Naive thymus-derived CD4-positive, alpha-beta T cell (primary cell): Measurements from ENCODE around the gene MVD. TPM values are rescaled to one million over a fixed set of nuclear protein-coding genes. Genes with fewer than 3 reads are reported as not detected.

Source experiments
- ATAC-seq: fragments of 150-1000 bp; cut with Tn5 transposase; 2 replicates; pipeline ENCODE4 v1.10.0; 2021; ENCODE audit warnings: mild to moderate bottlenecking, moderate library complexity
- CTCF ChIA-PET: fragments of 350-600 bp; sonication (Branson Sonifier 250); formaldehyde crosslinking; loops from one replicate; lab custom pipeline; 2021; ENCODE audit warnings: antibody characterized with exemption; lab: Charles Lee
- POLR2A ChIA-PET: fragments of 350-600 bp; sonication (Branson Sonifier 250); formaldehyde crosslinking; loops from one replicate; lab custom pipeline; 2021; ENCODE audit warnings: antibody characterized with exemption, inconsistent platforms; lab: Charles Lee
- DNase-seq, 9 donors: peaks; one replicate each; pipeline versions ENCODE4 v3.0.0 to v3.0.0-alpha.2; 2020 to 2022; ENCODE audit warnings: mixed read lengths in 1 of 9
- H3K27ac ChIP-seq: one replicate; pipeline ENCODE4 v1.7.0; 2013; ENCODE audit warnings: mild to moderate bottlenecking, low read depth, low read length, moderate library complexity
- H3K27me3 ChIP-seq, 2 donors: one replicate each; pipeline ENCODE4 v1.7.0; 2013; ENCODE audit warnings: low read length in 2 of 2, mild to moderate bottlenecking in 2 of 2, moderate library complexity in 2 of 2; ENCODE audit not compliant: control insufficient read depth in 2 of 2, insufficient read depth in 2 of 2
- H3K36me3 ChIP-seq, 3 experiments: 1 replicate in 2 of 3; 2 replicates in 1 of 3; pipeline ENCODE4 v1.7.0; 2013; ENCODE audit warnings: low read length in 3 of 3, mild to moderate bottlenecking in 3 of 3, moderate library complexity in 1 of 3; ENCODE audit not compliant: insufficient read depth in 3 of 3, control insufficient read depth in 2 of 3
- H3K4me1 ChIP-seq, 2 donors: one replicate each; pipeline ENCODE4 v1.7.0; 2013; ENCODE audit warnings: low read length in 2 of 2, mild to moderate bottlenecking in 2 of 2, moderate library complexity in 1 of 2; ENCODE audit not compliant: control insufficient read depth in 2 of 2, insufficient read depth in 2 of 2
- H3K4me3 ChIP-seq: 2 replicates; pipeline ENCODE4 v1.7.0; 2013; ENCODE audit warnings: mild to moderate bottlenecking, low read length
- H3K9me3 ChIP-seq, 3 experiments: 1 replicate in 2 of 3; 2 replicates in 1 of 3; pipeline ENCODE4 v1.7.0; 2013; ENCODE audit warnings: low read length in 3 of 3; ENCODE audit not compliant: control insufficient read depth in 2 of 3
- H3K27ac Mint-ChIP-seq, 9 donors: one replicate each; pipeline ENCODE4 v1.8.0; 2020 to 2022; ENCODE audit warnings: mixed read lengths in 9 of 9, mild to moderate bottlenecking in 8 of 9, moderate library complexity in 5 of 9, inconsistent platforms in 2 of 9
- H3K27me3 Mint-ChIP-seq, 5 donors: one replicate each; pipeline ENCODE4 v1.8.0; 2021 to 2022; ENCODE audit warnings: mixed read lengths in 5 of 5, mild to moderate bottlenecking in 1 of 5
- H3K36me3 Mint-ChIP-seq, 5 donors: one replicate each; pipeline ENCODE4 v1.8.0; 2020 to 2022; ENCODE audit warnings: mixed read lengths in 5 of 5, mild to moderate bottlenecking in 3 of 5, inconsistent platforms in 1 of 5
- H3K4me1 Mint-ChIP-seq, 7 donors: one replicate each; pipeline ENCODE4 v1.8.0; 2020 to 2022; ENCODE audit warnings: mixed read lengths in 7 of 7, mild to moderate bottlenecking in 3 of 7, inconsistent platforms in 1 of 7
- H3K4me3 Mint-ChIP-seq, 10 donors: one replicate each; pipeline ENCODE4 v1.8.0; 2020 to 2022; ENCODE audit warnings: mild to moderate bottlenecking in 10 of 10, mixed read lengths in 10 of 10, moderate library complexity in 6 of 10, inconsistent platforms in 2 of 10
- H3K9me3 Mint-ChIP-seq, 11 donors: one replicate each; pipeline ENCODE4 v1.8.0; 2020 to 2022; ENCODE audit warnings: mixed read lengths in 11 of 11, mild to moderate bottlenecking in 4 of 11, inconsistent platforms in 1 of 11, moderate library complexity in 1 of 11
- intact Hi-C, 2 donors: fragments of 100-400 bp; cut with micrococcal nuclease; formaldehyde crosslinking; loops; one replicate each; pipeline ENCODE4 v1.15.1; 2023
- polyA plus RNA-seq, 2 donors: library from polyadenylated mRNA; unstranded; fragments of 300-500 nt; fragmentation: Illumina TruSeq; gene quantifications; one replicate each; pipeline ENCODE4 v1.2.3, GENCODE V29; 2021
- total RNA-seq, 6 experiments: library from RNA in 5 of 6; stranded (reverse) in 5 of 6; gene quantifications; 1 replicate in 5 of 6; 2 replicates in 1 of 6; pipeline ENCODE4 v1.2.3 and lab custom pipeline; 2021 to 2026

Gene MVD
- total and polyA plus RNA-seq, 7 experiments from 2014 or later = 12.9 to 66.9 (median 41.1) TPM

- no peak for DNase-seq
- Histone ChIP-seq H3K4me3 (no peak overlapping the region), H3K9me3 (no peaks in the 10 kb centered on the region), H3K27ac (peak overlapping the region; percentile 11), H3K27me3 (no peaks in the 10 kb centered on the region), H3K4me1 (peaks cover 27 to 58% of the 10 kb centered on the region in 2 donors), H3K36me3 (peaks cover 0 to 44% (median 9%) of the 10 kb centered on the region in 3 experiments)
- peak overlapping the region in 8 of 9 donors; percentile 31 to 90 (median 82) for H3K27ac Mint-ChIP-seq
- no peak for ATAC-seq
- peaks cover 0 to 12% (median 3%) of the 10 kb centered on the region in 5 donors for H3K36me3 Mint-ChIP-seq
- peaks cover 17 to 72% (median 46%) of the 10 kb centered on the region in 7 donors for H3K4me1 Mint-ChIP-seq
- intact Hi-C loops = no loop called here
- ChIA-PET POLR2A (interaction anchor here (0.6 to 10.2 kb wide), 4 partner anchors 7 to 45 kb away, joined by 3 to 134 read pairs (median 6); no protein-coding TSS in a partner anchor), CTCF (no interaction called here)
- H3K9me3 Mint-ChIP-seq = peaks cover 0 to 2% (median 0%) of the 10 kb centered on the region in 11 donors
- H3K4me3 Mint-ChIP-seq = peak overlapping the region in 4 of 10 donors; percentile 14 to 76 (median 34)
- H3K27me3 Mint-ChIP-seq = no peaks in the 10 kb centered on the region
These were observed 31.6 kb upstream of the MVD start for GRCh38 chr16:88694221-88695087.

GRCh38 chr16:88693420-88694177, 30.7 kb upstream of the MVD start:
- peaks cover 0 to 36% (median 9%) of the 10 kb centered on the region in 3 experiments for H3K36me3 ChIP-seq
- peak overlapping the region in 7 of 9 donors; percentile 8 to 94 (median 89) for H3K27ac Mint-ChIP-seq
- no peaks in the 10 kb centered on the region for H3K27me3 ChIP-seq
- no peaks in the 10 kb centered on the region for H3K9me3 ChIP-seq
- no peak overlapping the region for H3K4me3 ChIP-seq
- peaks cover 0 to 6% (median 0%) of the 10 kb centered on the region in 11 donors for H3K9me3 Mint-ChIP-seq
- peaks cover 0 to 12% (median 3%) of the 10 kb centered on the region in 5 donors for H3K36me3 Mint-ChIP-seq
- ChIA-PET CTCF (no interaction called here), POLR2A (interaction anchor here (0.6 to 10.2 kb wide), 4 partner anchors 7 to 44 kb away, joined by 3 to 134 read pairs (median 6); no protein-coding TSS in a partner anchor)
- DNase-seq (no peak), ATAC-seq (no peak)
- peaks cover 23 to 51% of the 10 kb centered on the region in 2 donors for H3K4me1 ChIP-seq
- H3K4me3 Mint-ChIP-seq = peak overlapping the region in 5 of 10 donors; percentile 12 to 81 (median 76)
- intact Hi-C loops = no loop called here
- H3K27ac ChIP-seq = peak overlapping the region; percentile 58
- H3K4me1 Mint-ChIP-seq = peaks cover 17 to 79% (median 54%) of the 10 kb centered on the region in 7 donors
- no peaks in the 10 kb centered on the region for H3K27me3 Mint-ChIP-seq

GRCh38 chr16:88692861-88693260, 30.0 kb upstream of the MVD start:
- peaks cover 0 to 7% (median 0%) of the 10 kb centered on the region in 5 donors for H3K36me3 Mint-ChIP-seq
- intact Hi-C loops = loop anchor here in 1 of 2 donors (1.0 kb wide), 1 partner anchor 8 kb away; no protein-coding TSS in a partner anchor
- H3K9me3 ChIP-seq = no peaks in the 10 kb centered on the region
- H3K9me3 Mint-ChIP-seq = peaks cover 0 to 6% (median 0%) of the 10 kb centered on the region in 11 donors
- ChIA-PET CTCF (interaction anchor here (0.6 to 1.5 kb wide), 2 partner anchors 9 to 23 kb away, joined by 3 to 4 read pairs; no protein-coding TSS in a partner anchor), POLR2A (interaction anchor here (0.6 to 10.2 kb wide), 6 partner anchors 8 to 164 kb away, joined by 3 to 134 read pairs (median 4); partner anchors contain the start of genes GALNS and TRAPPC2L)
- H3K27ac Mint-ChIP-seq = peak overlapping the region; percentile 85 to 94 (median 90)
- H3K27me3 Mint-ChIP-seq = no peaks in the 10 kb centered on the region
- peaks cover 0 to 29% (median 4%) of the 10 kb centered on the region in 3 experiments for H3K36me3 ChIP-seq
- H3K4me3 Mint-ChIP-seq = peak overlapping the region; percentile 25 to 83 (median 76)
- H3K4me3 ChIP-seq = peak overlapping the region; percentile 43
- peak in 1 of 9 donors; percentile 28 for DNase-seq
- ATAC-seq = no peak
- H3K27me3 ChIP-seq = no peaks in the 10 kb centered on the region
- peaks cover 23 to 44% of the 10 kb centered on the region in 2 donors for H3K4me1 ChIP-seq
- H3K27ac ChIP-seq = peak overlapping the region; percentile 58
- H3K4me1 Mint-ChIP-seq = peaks cover 17 to 72% (median 57%) of the 10 kb centered on the region in 7 donors

GRCh38 chr16:88691924-88692560, 29.2 kb upstream of the MVD start:
- ATAC-seq (peak; percentile 64), DNase-seq (peak in 1 of 9 donors; percentile 49)
- H3K4me1 ChIP-seq = peaks cover 23 to 41% of the 10 kb centered on the region in 2 donors
- H3K36me3 Mint-ChIP-seq = peaks cover 0 to 2% (median 0%) of the 10 kb centered on the region in 5 donors
- intact Hi-C loops = loop anchor here in 1 of 2 donors (1.0 kb wide), 1 partner anchor 9 kb away; no protein-coding TSS in a partner anchor
- H3K27me3 ChIP-seq = no peaks in the 10 kb centered on the region
- peak overlapping the region; percentile 58 for H3K27ac ChIP-seq
- H3K27me3 Mint-ChIP-seq = no peaks in the 10 kb centered on the region
- H3K36me3 ChIP-seq = peaks cover 0 to 20% (median 0%) of the 10 kb centered on the region in 3 experiments
- H3K9me3 ChIP-seq = no peaks in the 10 kb centered on the region
- H3K4me3 ChIP-seq = peak overlapping the region; percentile 43
- ChIA-PET POLR2A (interaction anchor here (0.8 to 10.2 kb wide), 6 partner anchors 9 to 29 kb away, joined by 3 to 134 read pairs (median 4); partner anchors contain the start of gene MVD), CTCF (interaction anchor here (0.6 to 1.5 kb wide), 4 partner anchors 8 to 22 kb away, joined by 3 to 4 read pairs (median 3); no protein-coding TSS in a partner anchor)
- H3K4me3 Mint-ChIP-seq = peak overlapping the region in 9 of 10 donors; percentile 70 to 83 (median 77)
- H3K27ac Mint-ChIP-seq = peak overlapping the region; percentile 83 to 96 (median 90)
- H3K9me3 Mint-ChIP-seq = peaks cover 0 to 6% (median 0%) of the 10 kb centered on the region in 11 donors
- peaks cover 17 to 67% (median 55%) of the 10 kb centered on the region in 7 donors for H3K4me1 Mint-ChIP-seq

- CTCF ChIA-PET = interaction anchor here (1.1 to 1.2 kb wide), 2 partner anchors 9 to 11 kb away, joined by 3 read pairs; no protein-coding TSS in a partner anchor
- H3K4me1 Mint-ChIP-seq = peaks cover 17 to 62% (median 53%) of the 10 kb centered on the region in 7 donors
- H3K4me3 Mint-ChIP-seq = peak overlapping the region in 9 of 10 donors; percentile 70 to 83 (median 77)
These were observed 28.4 kb upstream of the MVD start for GRCh38 chr16:88691129-88691813.

More at GRCh38 chr16:88691129-88691813, 28.4 kb upstream of the MVD start:
- peaks cover 0 to 2% (median 0%) of the 10 kb centered on the region in 5 donors for H3K36me3 Mint-ChIP-seq
- Histone ChIP-seq H3K27ac (peak overlapping the region; percentile 58), H3K36me3 (peaks cover 0 to 13% (median 0%) of the 10 kb centered on the region in 3 experiments), H3K4me1 (peaks cover 23 to 46% of the 10 kb centered on the region in 2 donors), H3K27me3 (no peaks in the 10 kb centered on the region), H3K4me3 (peak overlapping the region; percentile 43), H3K9me3 (no peaks in the 10 kb centered on the region)
- intact Hi-C loops = no loop called here
- ATAC-seq (no peak), DNase-seq (no peak)
- H3K27ac Mint-ChIP-seq = peak overlapping the region; percentile 77 to 96 (median 90)
- H3K9me3 Mint-ChIP-seq = peaks cover 0 to 6% (median 0%) of the 10 kb centered on the region in 11 donors
- no peaks in the 10 kb centered on the region for H3K27me3 Mint-ChIP-seq
- POLR2A ChIA-PET = interaction anchor here (1.5 to 10.2 kb wide), 3 partner anchors 10 to 13 kb away, joined by 3 to 134 read pairs (median 4); no protein-coding TSS in a partner anchor
